ENCODE results near the gene NFIX.

Gene NFIX

GRCh38 chr19:13022111-13022858, 27.0 kb downstream of the NFIX start:
- no peak for DNase-seq (ENCODE audit: low spot score)

GRCh38 chr19:13022859-13023636, 27.8 kb downstream of the NFIX start:
- DNase-seq (ENCODE audit: low spot score) = no peak

- no peak for DNase-seq (ENCODE audit: low spot score)
Measured at GRCh38 chr19:13023656-13024055, 28.4 kb downstream of the NFIX start.

- no peak for DNase-seq (ENCODE audit: low spot score)
Measured at GRCh38 chr19:13024126-13024950, 29.1 kb downstream of the NFIX start.

GRCh38 chr19:13024951-13025697, 29.8 kb downstream of the NFIX start:
- no peak for DNase-seq (ENCODE audit: low spot score)

GRCh38 chr19:13025819-13026456, 30.7 kb downstream of the NFIX start:
- DNase-seq (ENCODE audit: low spot score) = no peak

- no peak for DNase-seq (ENCODE audit: low spot score)
Measured at GRCh38 chr19:13026462-13027370, 31.4 kb downstream of the NFIX start.

- no peak for DNase-seq (ENCODE audit: low spot score)
Measured at GRCh38 chr19:13027557-13027956, 32.3 kb downstream of the NFIX start.

GRCh38 chr19:13028027-13028426, 32.8 kb downstream of the NFIX start:
- no peak for DNase-seq (ENCODE audit: low spot score)

GRCh38 chr19:13029301-13029880, 34.1 kb downstream of the NFIX start:
- no peak for DNase-seq (ENCODE audit: low spot score)

GRCh38 chr19:13029893-13030292, 34.6 kb downstream of the NFIX start:
- no peak for DNase-seq (ENCODE audit: low spot score)

GRCh38 chr19:13031917-13032623, 36.8 kb downstream of the NFIX start:
- no peak for DNase-seq (ENCODE audit: low spot score)

- DNase-seq (ENCODE audit: low spot score) = no peak
Measured at GRCh38 chr19:13032837-13033236, 37.6 kb downstream of the NFIX start.

GRCh38 chr19:13033244-13033643, 38.0 kb downstream of the NFIX start:
- DNase-seq (ENCODE audit: low spot score) = no peak

- DNase-seq (ENCODE audit: low spot score) = peak; percentile 74
Measured at GRCh38 chr19:13033819-13034611, 38.7 kb downstream of the NFIX start.

GRCh38 chr19:13034636-13035035, 39.4 kb downstream of the NFIX start:
- no peak for DNase-seq (ENCODE audit: low spot score)

GRCh38 chr19:13035820-13036365, 40.6 kb downstream of the NFIX start:
- DNase-seq (ENCODE audit: low spot score) = no peak

GRCh38 chr19:13036366-13036976, 41.2 kb downstream of the NFIX start:
- no peak for DNase-seq (ENCODE audit: low spot score)

Data from germinal center (tissue), 1 donor.